ENCODE measurements around the gene RNASE8. TPM values are rescaled to one million over a fixed set of nuclear protein-coding genes. Genes with fewer than 3 reads are reported as not detected.

The RNASE8 gene
- polyA plus RNA-seq, 1 donor from 2014 or later, result not detected

GRCh38 chr14:21020977-21021545 is 36.6 kb upstream of the RNASE8 start:
- no peak for TF ChIP-seq EP300 (conservative IDR thresholded peaks at IDR 0.05; ENCODE audit: poor library complexity, severe bottlenecking)
- TF ChIP-seq REST (IDR thresholded peaks at IDR 0.05; ENCODE audit: borderline replicate concordance), result no peak
- TF ChIP-seq SMC3 (conservative IDR thresholded peaks at IDR 0.05; ENCODE audit: poor library complexity), result no peak
- TF ChIP-seq TAF1 (IDR thresholded peaks at IDR 0.05; ENCODE audit: low read depth), result no peak
- no peak for TF ChIP-seq MXI1 (conservative IDR thresholded peaks at IDR 0.05; ENCODE audit: poor library complexity, severe bottlenecking)
- no peak for TF ChIP-seq CTCF (IDR thresholded peaks at IDR 0.05; ENCODE audit: poor library complexity, severe bottlenecking)
- TF ChIP-seq POLR2AphosphoS5 (IDR thresholded peaks at IDR 0.05), result no peak
- TF ChIP-seq RAD21 (conservative IDR thresholded peaks at IDR 0.05), result no peak
- no peak for TF ChIP-seq EZH2 (IDR thresholded peaks at IDR 0.05; ENCODE audit: borderline replicate concordance, insufficient read depth, low read length, poor library complexity, severe bottlenecking)
- Histone ChIP-seq H3K36me3 (ENCODE audit: insufficient read depth, low read length) (no peaks in the 10 kb centered on the region), H4K20me1 (ENCODE audit: insufficient read depth) (no peaks in the 10 kb centered on the region), H3K27ac (ENCODE audit: low read length) (no peak overlapping the region), H3K27me3 (ENCODE audit: insufficient read depth, low read depth, low read length) (peaks cover 19% of the 10 kb centered on the region), H3K79me2 (replicated peaks; ENCODE audit: insufficient read depth, low read length) (no peaks in the 10 kb centered on the region), H3K9me3 (ENCODE audit: low read length) (no peaks in the 10 kb centered on the region), H3K4me2 (ENCODE audit: low read length) (no peak overlapping the region), H3F3A (ENCODE audit: insufficient read depth, low read length, poor library complexity, severe bottlenecking) (no peaks in the 10 kb centered on the region), H3K9ac (ENCODE audit: low read length) (no peak overlapping the region), H3K9me2 (ENCODE audit: insufficient read depth, low read length) (no peaks in the 10 kb centered on the region), H3K4me3 (ENCODE audit: low read length) (no peak overlapping the region), H2AFZ (ENCODE audit: low read depth, low read length) (no peak overlapping the region)

GRCh38 chr14:21022686-21023085 is 34.9 kb upstream of the RNASE8 start:
- Histone ChIP-seq H3K4me3 (ENCODE audit: low read length) (no peak overlapping the region), H3K9me3 (ENCODE audit: low read length) (no peaks in the 10 kb centered on the region), H2AFZ (ENCODE audit: low read depth, low read length) (no peak overlapping the region), H3K27me3 (ENCODE audit: insufficient read depth, low read depth, low read length) (peaks cover 19% of the 10 kb centered on the region), H3K79me2 (replicated peaks; ENCODE audit: insufficient read depth, low read length) (no peaks in the 10 kb centered on the region), H4K20me1 (ENCODE audit: insufficient read depth) (no peaks in the 10 kb centered on the region), H3F3A (ENCODE audit: insufficient read depth, low read length, poor library complexity, severe bottlenecking) (no peaks in the 10 kb centered on the region), H3K36me3 (ENCODE audit: insufficient read depth, low read length) (no peaks in the 10 kb centered on the region), H3K27ac (ENCODE audit: low read length) (no peak overlapping the region), H3K9me2 (ENCODE audit: insufficient read depth, low read length) (no peaks in the 10 kb centered on the region), H3K4me2 (ENCODE audit: low read length) (no peak overlapping the region), H3K9ac (ENCODE audit: low read length) (no peak overlapping the region)
- TF ChIP-seq MXI1 (conservative IDR thresholded peaks at IDR 0.05; ENCODE audit: poor library complexity, severe bottlenecking) (no peak), RAD21 (conservative IDR thresholded peaks at IDR 0.05) (no peak), POLR2AphosphoS5 (IDR thresholded peaks at IDR 0.05) (no peak), CTCF (IDR thresholded peaks at IDR 0.05; ENCODE audit: poor library complexity, severe bottlenecking) (no peak), TAF1 (IDR thresholded peaks at IDR 0.05; ENCODE audit: low read depth) (no peak), SMC3 (conservative IDR thresholded peaks at IDR 0.05; ENCODE audit: poor library complexity) (no peak), EP300 (conservative IDR thresholded peaks at IDR 0.05; ENCODE audit: poor library complexity, severe bottlenecking) (no peak), REST (IDR thresholded peaks at IDR 0.05; ENCODE audit: borderline replicate concordance) (no peak), EZH2 (IDR thresholded peaks at IDR 0.05; ENCODE audit: borderline replicate concordance, insufficient read depth, low read length, poor library complexity, severe bottlenecking) (no peak)
